ENCODE results near the gene INPP5A. TPM values are rescaled to one million over a fixed set of nuclear protein-coding genes. Genes with fewer than 3 reads are reported as not detected.

Gene INPP5A
- total and polyA plus RNA-seq, 9 of the 15 experiments (the other 6 are each of a cell fraction or from before 2014, with no cell fraction given): 0.66 to 11.6 (median 7.7) TPM

- TF ChIP-seq ZMIZ1 (IDR thresholded peaks at IDR 0.05; ENCODE audit: low read depth in 2 of 2, low read length in 2 of 2): no peak
- TF ChIP-seq USF1 (CRISPR knock-in tag; IDR thresholded peaks at IDR 0.05): peak; percentile 72
- no peak for TF ChIP-seq GABPA (tag; conservative IDR thresholded peaks at IDR 0.05; ENCODE audit: low read depth)
- TF ChIP-seq NR2C2 (CRISPR knock-in tag; IDR thresholded peaks at IDR 0.05): no peak
- TF ChIP-seq NR2C2 (tag; IDR thresholded peaks at IDR 0.05): no peak
- peak; percentile 15; the same call in 1 of the 2 replicates for TF ChIP-seq USF2 (CRISPR knock-in tag; IDR thresholded peaks at IDR 0.05)
- no peak for TF ChIP-seq HDAC1 (IDR thresholded peaks at IDR 0.05)
- no peak for TF ChIP-seq NR4A1 (CRISPR knock-in tag; IDR thresholded peaks at IDR 0.05)
- TF ChIP-seq NR4A1 (tag; IDR thresholded peaks at IDR 0.05): peak; percentile 30; the same call in 1 of the 2 replicates
- TF ChIP-seq GTF2A2 (tag; IDR thresholded peaks at IDR 0.05): no peak
- TF ChIP-seq CBX5 (IDR thresholded peaks at IDR 0.05; ENCODE audit: borderline replicate concordance, low read depth): no peak
- TF ChIP-seq NR1H2 (CRISPR knock-in tag; IDR thresholded peaks at IDR 0.05): no peak
- peak; percentile 37; the same call in 1 of the 2 replicates for TF ChIP-seq REST (IDR thresholded peaks at IDR 0.05; ENCODE audit: borderline replicate concordance)
- no peak for TF ChIP-seq REST (CRISPR knock-in tag; IDR thresholded peaks at IDR 0.05; ENCODE audit: low read depth)
Measured at GRCh38 chr10:132511121-132512051, 26.2 kb upstream of the INPP5A start (continued).

Data from K562 (cell line).